Bronchial epithelial cell (primary cell): ENCODE measurements around the gene TCIRG1. TPM values are rescaled to one million over a fixed set of nuclear protein-coding genes. Genes with fewer than 3 reads are reported as not detected.

Source experiments
- DNase-seq: peaks from one replicate; pipeline ENCODE4 v3.0.0-alpha.2; 2010; ENCODE audit warnings: low read depth
- FAIRE-seq: peaks from 2 replicates; lab custom pipeline; 2011; peaks lifted over from hg19 to GRCh38; lab: Jason Lieb, UNC
- H3K27me3 ChIP-seq: 2 replicates; pipeline ENCODE4 v1.5.1; 2011; ENCODE audit warnings: low read length; ENCODE audit not compliant: control insufficient read depth, insufficient read depth
- H3K36me3 ChIP-seq: 2 replicates; pipeline ENCODE4 v1.5.1; 2011; ENCODE audit warnings: low read length; ENCODE audit not compliant: control insufficient read depth, insufficient read depth
- H3K4me3 ChIP-seq: 2 replicates; pipeline ENCODE4 v1.5.1; 2011; ENCODE audit warnings: mild to moderate bottlenecking, low read depth, low read length, control low read depth
- CTCF ChIP-seq: IDR thresholded peaks from 2 replicates; pipeline ENCODE4 v1.5.1; 2011; ENCODE audit warnings: mild to moderate bottlenecking, moderate library complexity, low read length, control low read depth, inconsistent platforms; ENCODE audit not compliant: insufficient read depth, severe bottlenecking
- total RNA-seq: library from RNA; depleted of rRNA; stranded (reverse); fragments of >200 nt; gene quantifications from 2 replicates; pipeline ENCODE4 v1.2.1, GENCODE V29; 2014

The TCIRG1 gene
- total RNA-seq, 1 donor from 2014 or later = 30.5 TPM

GRCh38 chr11:68030318-68031143 is 8.3 kb upstream of the TCIRG1 start, which contains the start of gene NDUFS8:
Gene NDUFS8, plus strand, starts transcription at chr11:68030681. Its CDS starts 1,471 bp downstream, at chr11:68032152.
- peak within 1 kb of the TSS; percentile 94 for H3K4me3 ChIP-seq
- DNase-seq = peak; percentile 98
- TF ChIP-seq CTCF = no peak
- H3K27me3 ChIP-seq = no peaks in the 10 kb centered on the region
- FAIRE-seq = no peak
- peaks cover 12% of the 10 kb centered on the region for H3K36me3 ChIP-seq

GRCh38 chr11:68031144-68031464 is 7.7 kb upstream of the TCIRG1 start:
- H3K36me3 ChIP-seq = peaks cover 12% of the 10 kb centered on the region
- no peaks in the 10 kb centered on the region for H3K27me3 ChIP-seq
- TF ChIP-seq CTCF = no peak
- no peak for FAIRE-seq
- DNase-seq = no peak
- H3K4me3 ChIP-seq = peak overlapping the region; percentile 94

- H3K4me3 ChIP-seq = no peak overlapping the region
Measured at GRCh38 chr11:68032003-68032402, 6.8 kb upstream of the TCIRG1 start.

GRCh38 chr11:68032997-68033707 is 5.7 kb upstream of the TCIRG1 start:
- Histone ChIP-seq H3K4me3 (no peak overlapping the region), H3K36me3 (peaks cover 12% of the 10 kb centered on the region), H3K27me3 (no peaks in the 10 kb centered on the region)
- TF ChIP-seq CTCF = no peak
- FAIRE-seq = no peak
- no peak for DNase-seq

More at GRCh38 chr11:68032003-68032402, 6.8 kb upstream of the TCIRG1 start:
- FAIRE-seq = no peak
- TF ChIP-seq CTCF = no peak
- H3K36me3 ChIP-seq = peaks cover 12% of the 10 kb centered on the region
- H3K27me3 ChIP-seq = no peaks in the 10 kb centered on the region
- DNase-seq = no peak

DNA sequence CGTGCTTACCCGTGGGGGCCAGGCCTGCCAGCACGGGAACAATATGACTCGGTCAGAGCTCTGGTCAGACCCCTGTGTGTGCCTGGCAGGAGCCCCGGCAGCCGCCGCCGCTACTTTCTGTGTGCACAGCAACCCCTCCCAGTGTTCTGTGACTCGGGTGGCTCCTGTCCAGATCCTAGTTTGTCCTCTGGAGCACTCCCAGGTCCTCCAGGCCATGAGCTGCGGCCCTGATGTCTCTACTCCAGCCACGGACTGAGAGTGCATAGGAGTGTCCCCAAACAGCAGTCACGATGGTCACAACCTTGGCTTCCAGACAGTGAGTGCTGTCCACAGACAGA is 5.1 kb upstream of the TCIRG1 start:
- FAIRE-seq (no peak), DNase-seq (no peak)
- Histone ChIP-seq H3K27me3 (no peaks in the 10 kb centered on the region), H3K36me3 (peaks cover 12% of the 10 kb centered on the region), H3K4me3 (no peak overlapping the region)
- TF ChIP-seq CTCF = no peak
